Upper lobe of right lung (tissue), 1 donor: ENCODE data around the gene RRP1B. TPM values are rescaled to one million over a fixed set of nuclear protein-coding genes. Genes with fewer than 3 reads are reported as not detected.

Source experiments
- ATAC-seq: fragments of 200-7000 bp; cut with Tn5 transposase; one replicate; pipeline ENCODE4 v1.9.1; 2020; ENCODE audit warnings: mild to moderate bottlenecking, moderate library complexity
- DNase-seq: peaks from one replicate; pipeline ENCODE4 v3.0.0-alpha.2; 2020
- H3K27ac ChIP-seq: fragments of 200-600 bp; one replicate; pipeline ENCODE4 v1.8.0; 2022
- H3K27me3 ChIP-seq: fragments of 200-600 bp; one replicate; pipeline ENCODE4 v1.8.0; 2022; ENCODE audit warnings: mild to moderate bottlenecking
- H3K36me3 ChIP-seq: fragments of 200-600 bp; one replicate; pipeline ENCODE4 v1.8.0; 2022
- H3K4me1 ChIP-seq: fragments of 200-600 bp; one replicate; pipeline ENCODE4 v1.8.0; 2022
- H3K4me3 ChIP-seq: fragments of 200-600 bp; one replicate; pipeline ENCODE4 v1.8.0; 2022; ENCODE audit warnings: mild to moderate bottlenecking
- H3K9me3 ChIP-seq: fragments of 200-600 bp; one replicate; pipeline ENCODE4 v1.8.0; 2022
- CTCF ChIP-seq: fragments of 200-600 bp; IDR thresholded peaks from one replicate; pipeline ENCODE4 v1.8.0; 2022; ENCODE audit warnings: antibody characterized with exemption
- intact Hi-C: fragments of 100-400 bp; cut with DNase I; formaldehyde crosslinking; loops from one replicate; pipeline ENCODE4 v1.11.0; 2022
- total RNA-seq: library from RNA; stranded (reverse); fragmentation: NEBNext Ultra II Directional; extraction: Animal tissue kit (Norgen Biotek cat#: 25700); gene quantifications from one replicate; pipeline ENCODE4 v1.2.1, GENCODE V29; 2021
- donor health status: DM: no; HTN: yes; CAD: no; lungs with severe emphysema.

The RRP1B gene
- total RNA-seq, 1 donor from 2014 or later = 18.4 TPM

- no peak for TF ChIP-seq CTCF
- Histone ChIP-seq H3K27me3 (no peaks in the 10 kb centered on the region), H3K27ac (no peak overlapping the region), H3K9me3 (no peaks in the 10 kb centered on the region), H3K4me1 (no peaks in the 10 kb centered on the region), H3K4me3 (no peak overlapping the region), H3K36me3 (no peaks in the 10 kb centered on the region)
- peak; percentile 67 for ATAC-seq
- intact Hi-C loops = no loop called here
- no peak for DNase-seq
These were observed 40.4 kb upstream of the RRP1B start for GRCh38 chr21:43618940-43619339.

GRCh38 chr21:43619344-43619743 is 40.0 kb upstream of the RRP1B start:
- no peaks in the 10 kb centered on the region for H3K27me3 ChIP-seq
- intact Hi-C loops = no loop called here
- H3K9me3 ChIP-seq = no peaks in the 10 kb centered on the region
- no peaks in the 10 kb centered on the region for H3K4me1 ChIP-seq
- ATAC-seq (no peak), DNase-seq (no peak)
- no peaks in the 10 kb centered on the region for H3K36me3 ChIP-seq
- TF ChIP-seq CTCF = no peak
- no peak overlapping the region for H3K27ac ChIP-seq
- H3K4me3 ChIP-seq = no peak overlapping the region

DNA sequence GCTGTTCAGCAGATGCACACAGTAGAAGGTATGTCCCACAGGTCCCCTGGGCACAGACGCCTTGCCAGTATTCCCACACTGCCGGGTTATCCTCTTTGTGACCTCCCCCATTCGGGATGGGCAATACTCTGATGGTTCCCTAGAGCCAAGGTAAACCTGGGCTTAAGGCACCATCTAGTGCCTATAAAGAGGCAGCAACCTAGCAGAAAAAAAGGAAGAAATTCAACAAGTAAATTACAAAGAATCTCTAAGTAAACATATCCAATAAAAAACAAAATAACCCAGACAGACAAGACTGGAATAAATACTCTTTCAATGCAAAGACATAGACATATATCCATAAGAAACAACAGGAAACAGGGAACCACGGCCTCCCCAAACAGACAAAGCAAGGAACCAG is 39.5 kb upstream of the RRP1B start:
- H3K9me3 ChIP-seq = no peaks in the 10 kb centered on the region
- H3K4me3 ChIP-seq = no peak overlapping the region
- ATAC-seq = peak; percentile 36
- no peaks in the 10 kb centered on the region for H3K27me3 ChIP-seq
- intact Hi-C loops = no loop called here
- no peak for DNase-seq
- H3K36me3 ChIP-seq = no peaks in the 10 kb centered on the region
- no peak overlapping the region for H3K27ac ChIP-seq
- no peaks in the 10 kb centered on the region for H3K4me1 ChIP-seq
- TF ChIP-seq CTCF = peak; percentile 13

GRCh38 chr21:43622796-43623195 is 36.6 kb upstream of the RRP1B start:
- intact Hi-C loops = no loop called here
- H3K4me1 ChIP-seq = no peaks in the 10 kb centered on the region
- DNase-seq (no peak), ATAC-seq (no peak)
- H3K4me3 ChIP-seq = no peak overlapping the region
- no peak for TF ChIP-seq CTCF
- H3K36me3 ChIP-seq = no peaks in the 10 kb centered on the region
- no peaks in the 10 kb centered on the region for H3K9me3 ChIP-seq
- no peaks in the 10 kb centered on the region for H3K27me3 ChIP-seq
- no peak overlapping the region for H3K27ac ChIP-seq

GRCh38 chr21:43623588-43623987 is 35.8 kb upstream of the RRP1B start:
- Histone ChIP-seq H3K36me3 (no peaks in the 10 kb centered on the region), H3K27ac (no peak overlapping the region), H3K9me3 (no peaks in the 10 kb centered on the region), H3K4me3 (no peak overlapping the region), H3K4me1 (no peaks in the 10 kb centered on the region), H3K27me3 (no peaks in the 10 kb centered on the region)
- no peak for DNase-seq
- ATAC-seq = no peak
- intact Hi-C loops = no loop called here
- no peak for TF ChIP-seq CTCF

- H3K9me3 ChIP-seq = no peaks in the 10 kb centered on the region
- intact Hi-C loops = no loop called here
- DNase-seq (no peak), ATAC-seq (no peak)
- H3K4me1 ChIP-seq = no peaks in the 10 kb centered on the region
- no peak overlapping the region for H3K27ac ChIP-seq
- no peak overlapping the region for H3K4me3 ChIP-seq
- H3K36me3 ChIP-seq = no peaks in the 10 kb centered on the region
- no peaks in the 10 kb centered on the region for H3K27me3 ChIP-seq
- no peak for TF ChIP-seq CTCF
These were observed 35.0 kb upstream of the RRP1B start for GRCh38 chr21:43624339-43624738.
